ENCODE data around the gene RIT1.

DNA sequence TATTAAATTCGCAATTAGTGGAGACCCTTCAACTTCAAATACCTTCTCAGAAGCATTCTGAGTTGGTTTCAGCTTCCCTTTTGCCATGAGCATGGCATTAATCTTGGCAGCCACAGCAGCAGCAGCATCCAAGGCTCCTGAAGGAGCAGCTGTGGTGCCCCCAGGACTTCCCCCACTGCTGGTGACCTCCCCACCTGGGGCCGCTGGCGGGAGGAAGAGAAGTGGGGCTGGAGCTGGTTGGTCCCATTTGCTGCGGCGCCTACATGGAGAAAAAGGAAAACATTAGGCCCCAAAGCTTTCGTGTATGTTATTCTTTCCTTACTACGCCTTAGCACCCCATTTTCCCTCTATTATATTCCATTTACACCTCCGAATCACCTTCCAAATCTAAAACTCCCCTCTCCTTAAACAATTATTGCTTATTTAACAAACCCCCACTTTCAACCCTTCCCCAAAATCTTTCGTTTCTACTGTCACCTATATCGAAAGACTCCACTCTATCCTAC is 22.5 kb upstream of the RIT1 start:
- TF ChIP-seq CTCF (IDR thresholded peaks at IDR 0.05; ENCODE audit: insufficient read depth, low read length) (no peak), POLR2AphosphoS5 (IDR thresholded peaks at IDR 0.05; ENCODE audit: low read depth) (no peak)
